ENCODE measurements around the gene CEP70.

DNA sequence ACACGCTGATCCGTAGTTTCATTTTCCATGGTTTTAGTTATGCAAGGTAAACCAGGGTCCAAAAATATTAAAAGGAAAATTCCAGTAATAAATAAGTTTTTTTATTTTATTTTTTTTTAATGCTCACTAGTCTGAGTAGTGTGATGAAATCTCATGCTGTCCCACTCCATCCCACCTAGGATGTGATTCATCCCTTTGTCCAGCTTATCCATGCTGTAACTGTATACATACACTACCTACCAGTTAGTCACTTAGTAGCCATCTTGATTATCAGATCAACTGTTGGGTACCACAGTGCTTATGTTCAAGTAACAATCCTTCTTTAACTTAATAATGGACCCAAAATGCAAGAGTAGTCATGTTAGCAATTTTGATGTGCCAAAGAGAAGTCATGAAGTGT is 84.5 kb downstream of the CEP70 start:
- no peak for TF ChIP-seq CTCF (IDR thresholded peaks at IDR 0.05)
- TF ChIP-seq NPAS2 (CRISPR knock-in tag; IDR thresholded peaks at IDR 0.05; ENCODE audit: borderline replicate concordance), result no peak
- no peak for TF ChIP-seq USF2 (IDR thresholded peaks at IDR 0.05)
- no peak for TF ChIP-seq FOSB (CRISPR knock-in tag; IDR thresholded peaks at IDR 0.05)
- TF ChIP-seq POLR2A (IDR thresholded peaks at IDR 0.05; ENCODE audit: low read length), result no peak
